HG03342 (cell line): ENCODE data around the gene COG2.
"Not testable (repeated sequence)": the region's sequence is repeated elsewhere in the genome, so short reads cannot be mapped to it uniquely, and the experiment has no call there.

ENCODE experiments used
- ATAC-seq: cut with Tn5 transposase; IDR thresholded peaks from one replicate; pipeline ENCODE4 v1.9.1; 2021; ENCODE audit warnings: mild to moderate bottlenecking, moderate library complexity; ENCODE audit not compliant: unreplicated experiment

The COG2 gene

DNA sequence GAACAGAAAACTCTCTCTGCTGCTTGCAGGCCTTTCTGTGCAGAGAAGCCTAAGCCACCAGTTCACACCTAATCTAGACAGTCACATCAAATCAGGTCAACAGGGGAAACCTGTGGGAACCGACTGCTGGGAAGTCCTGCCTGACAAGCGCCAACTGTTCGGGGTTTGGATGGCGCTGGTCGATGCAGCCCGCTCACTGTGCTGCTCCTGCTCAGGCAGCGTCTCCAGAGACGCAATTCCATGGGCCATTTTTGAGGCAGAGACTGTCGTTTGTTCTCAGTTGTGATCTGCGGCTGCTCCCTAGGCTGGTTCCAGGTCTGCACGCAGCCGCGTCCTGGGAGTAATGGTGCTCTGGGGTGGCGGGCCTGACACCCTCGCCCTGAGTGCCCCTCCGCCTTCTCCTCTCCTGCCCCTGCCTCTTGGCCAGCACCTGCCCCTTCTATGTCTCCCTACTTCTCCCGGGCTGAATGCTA is 70.2 kb downstream of the COG2 start:
- ATAC-seq = no peak

DNA sequence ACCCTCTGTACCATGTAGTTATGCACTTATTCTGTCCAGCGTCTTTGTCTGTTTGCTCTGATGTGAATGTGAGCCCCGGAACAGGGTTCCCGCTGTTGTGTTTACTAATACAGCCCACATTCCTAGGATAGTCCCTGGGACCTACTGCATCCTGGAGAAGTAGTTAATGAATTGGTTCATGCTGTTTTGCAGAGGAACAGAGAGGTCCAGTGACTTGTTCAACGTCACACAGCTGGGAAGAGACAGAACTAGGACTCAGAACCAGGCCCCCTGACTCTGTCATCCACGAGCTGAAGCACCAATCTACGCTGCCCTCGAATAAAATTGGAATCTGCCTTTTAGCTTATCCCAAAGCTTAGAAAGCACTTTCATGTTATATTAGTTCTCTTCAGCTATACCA is 70.9 kb downstream of the COG2 start:
- ATAC-seq = no peak

DNA sequence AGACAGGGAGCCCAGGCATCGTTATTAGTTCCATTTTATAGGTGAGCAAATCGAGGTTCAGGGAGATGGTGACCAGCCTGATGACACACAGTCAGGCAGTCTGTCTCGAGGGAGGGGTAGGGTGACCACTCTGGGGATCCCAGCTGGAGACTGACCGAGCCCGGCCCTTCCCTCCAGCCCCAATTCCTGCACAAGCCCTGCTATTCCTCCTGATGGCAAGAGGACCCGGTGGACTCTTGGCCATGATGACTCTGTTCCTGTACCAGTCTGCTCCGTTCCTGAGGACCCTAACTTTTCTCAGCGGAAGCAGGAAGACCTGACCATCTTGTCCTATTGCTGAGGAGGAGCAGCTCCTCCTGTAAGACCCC is 71.2 kb downstream of the COG2 start:
- ATAC-seq = no peak

DNA sequence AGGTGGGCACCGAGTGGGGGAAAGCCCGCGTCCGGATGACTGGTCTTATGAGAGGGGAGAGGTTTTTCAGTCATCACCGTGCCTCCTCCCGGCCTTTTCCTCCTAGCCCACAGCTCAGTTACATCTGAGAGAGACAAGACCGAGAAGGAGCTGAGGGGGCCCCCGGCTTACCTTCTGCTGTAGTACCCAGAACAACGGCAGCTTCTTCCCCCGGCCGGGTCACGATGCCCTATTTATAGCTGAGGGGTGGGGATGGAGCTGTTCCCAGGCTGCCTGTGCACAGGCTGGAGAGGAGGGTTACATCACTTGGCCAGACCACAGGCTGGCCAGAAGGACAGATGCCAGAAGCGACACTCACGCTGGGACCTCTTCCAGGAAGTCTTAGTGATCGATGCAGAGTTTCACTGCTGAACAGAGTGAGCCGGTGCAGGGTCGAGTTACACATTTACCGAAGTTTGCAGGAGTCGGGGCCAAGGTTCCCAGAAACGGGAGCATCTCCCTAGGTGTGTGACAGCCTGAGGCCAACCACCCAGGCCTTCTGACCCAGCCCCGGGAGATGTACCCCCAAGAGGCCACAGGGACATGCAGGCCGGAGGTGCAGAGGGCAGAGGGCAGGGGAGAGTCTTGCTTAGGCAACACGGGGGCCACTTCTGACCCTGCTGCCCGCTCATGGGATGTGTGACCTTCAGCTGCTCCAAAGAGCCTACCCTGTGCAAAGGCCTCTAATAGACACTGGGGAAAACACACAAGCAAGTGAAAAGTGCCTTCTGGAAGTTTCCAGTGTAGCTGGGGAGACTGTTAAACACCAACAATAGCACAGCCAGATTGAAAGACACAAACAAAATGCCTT is 71.9 kb downstream of the COG2 start, which contains the start of gene AGT:
AGT (minus strand) TSS at position 208 of the 850 bp plus-strand sequence. CDS start 3,299 bp downstream, outside the sequence.
- no peak for ATAC-seq

DNA sequence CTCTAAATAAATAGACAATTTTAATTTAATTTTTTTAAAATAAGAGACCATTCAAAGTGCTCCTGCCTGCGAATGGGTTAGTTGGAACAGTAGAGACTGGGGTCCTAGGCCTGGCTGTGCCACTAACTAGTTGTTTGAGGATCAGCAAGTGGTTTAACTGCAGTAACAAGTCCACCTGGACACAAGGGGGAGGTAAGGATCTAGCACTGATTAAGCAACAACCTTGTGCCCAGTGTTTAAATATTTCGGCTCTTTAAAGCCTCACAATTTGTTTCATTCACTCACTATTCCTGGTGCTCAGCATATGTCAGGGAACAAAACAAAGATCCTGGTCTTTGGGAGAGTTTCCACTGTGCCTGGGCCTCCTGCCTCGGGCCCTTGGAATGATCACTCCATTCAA is 73.2 kb downstream of the COG2 start:
- ATAC-seq = no peak

DNA sequence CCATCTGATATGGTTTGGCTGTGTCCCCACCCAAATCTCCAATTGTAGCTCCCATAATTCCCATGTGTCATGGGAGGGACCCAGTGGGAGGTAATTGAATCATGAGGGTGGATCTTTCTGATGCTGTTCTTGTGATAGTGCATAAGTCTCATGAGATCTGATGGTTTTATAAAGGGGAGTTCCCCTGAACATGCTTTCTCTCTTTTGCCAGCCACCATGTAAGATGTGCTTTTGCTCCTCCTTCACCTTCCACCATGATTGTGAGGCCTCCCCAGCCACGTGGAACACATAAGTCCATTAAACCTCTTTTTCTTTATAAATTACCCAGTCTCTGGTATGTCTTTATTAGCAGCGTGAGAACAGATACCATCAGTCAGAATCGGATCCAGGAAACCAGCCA is 74.2 kb downstream of the COG2 start:
- ATAC-seq = not testable (repeated sequence)

DNA sequence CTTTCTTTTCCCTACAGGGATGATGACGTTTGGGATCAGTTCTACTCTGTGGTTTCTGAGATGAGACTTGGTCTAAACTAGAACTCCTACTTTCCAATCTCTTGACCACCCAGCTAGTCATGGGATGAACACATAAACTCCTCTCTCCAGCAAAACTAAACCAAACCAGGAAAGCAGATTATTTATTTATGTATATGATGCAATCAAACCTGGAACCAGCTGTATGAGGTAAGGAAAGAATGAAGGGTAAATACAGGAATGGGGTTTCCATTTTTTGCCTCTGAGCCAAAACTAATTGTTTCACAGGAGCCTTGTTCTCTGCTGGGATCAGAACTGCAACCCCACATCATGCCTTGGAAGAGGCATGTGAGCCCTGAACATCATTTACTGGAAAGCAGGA is 75.0 kb downstream of the COG2 start:
- ATAC-seq = no peak

DNA sequence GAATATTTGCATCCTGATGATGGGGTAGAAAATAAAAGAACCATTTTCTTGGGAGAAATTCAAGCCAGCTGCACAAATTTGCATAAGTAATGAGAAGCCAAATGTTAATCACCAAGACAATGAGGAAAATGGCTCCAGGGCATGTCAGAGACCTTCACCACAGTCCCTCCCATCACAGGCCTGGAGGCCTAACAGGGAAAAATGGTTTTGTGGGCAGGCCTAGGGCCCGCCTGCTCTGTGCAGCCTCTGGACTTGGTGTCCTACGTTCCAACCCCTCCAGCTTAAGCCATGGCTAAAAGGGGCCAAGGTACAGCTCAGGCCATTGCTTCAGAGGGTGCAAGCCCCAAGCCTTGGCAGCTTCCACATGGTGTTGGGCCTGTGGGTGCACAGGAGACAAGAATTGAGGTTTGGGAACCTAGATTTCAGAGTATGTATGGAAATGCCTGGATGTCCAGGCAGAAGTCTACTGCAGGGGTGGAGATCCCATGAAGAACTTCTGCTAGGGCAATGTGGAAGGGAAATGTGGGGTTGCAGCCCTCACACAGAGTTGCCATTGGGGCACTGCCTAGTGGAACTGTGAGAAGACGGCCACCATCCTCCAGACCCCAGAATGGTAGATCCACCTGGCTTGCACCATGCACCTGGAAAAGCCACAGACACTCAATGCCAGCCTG is 79.7 kb downstream of the COG2 start:
- ATAC-seq = not testable (repeated sequence)

DNA sequence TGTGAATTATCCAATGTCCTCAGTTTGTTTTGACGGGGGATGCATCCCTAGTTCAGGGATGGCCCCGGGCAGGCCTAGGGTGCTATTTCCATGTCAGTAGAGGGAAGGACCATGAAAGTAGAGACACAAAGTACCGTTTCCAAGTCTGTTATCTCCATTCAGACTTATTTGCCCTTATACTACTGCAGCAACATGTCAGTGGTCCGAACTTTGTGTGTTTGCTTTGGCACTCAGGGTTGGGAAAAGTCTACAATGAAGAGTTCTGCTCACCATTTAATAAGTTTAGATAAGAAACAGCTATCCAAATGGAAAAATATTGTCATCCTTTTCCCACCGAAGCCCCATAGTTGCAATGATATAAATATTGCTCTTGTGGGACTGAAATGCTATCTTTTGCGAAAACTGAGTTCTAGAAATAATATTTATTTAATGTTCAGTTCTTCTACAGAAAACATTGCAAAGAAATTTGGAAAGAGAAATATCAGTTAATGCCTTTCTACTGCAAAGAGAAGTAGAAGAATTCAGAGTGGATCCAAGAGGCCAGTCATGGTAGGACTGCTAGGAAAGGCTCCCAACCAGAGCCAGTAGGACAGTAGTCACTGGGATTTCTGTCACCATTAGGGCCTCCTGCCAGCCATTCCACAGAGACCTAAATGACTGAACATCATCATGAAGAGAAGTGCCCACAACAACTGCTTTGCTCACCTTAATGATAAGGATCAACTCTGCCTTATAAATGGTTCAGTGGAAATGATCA is 83.2 kb downstream of the COG2 start:
- ATAC-seq = no peak

DNA sequence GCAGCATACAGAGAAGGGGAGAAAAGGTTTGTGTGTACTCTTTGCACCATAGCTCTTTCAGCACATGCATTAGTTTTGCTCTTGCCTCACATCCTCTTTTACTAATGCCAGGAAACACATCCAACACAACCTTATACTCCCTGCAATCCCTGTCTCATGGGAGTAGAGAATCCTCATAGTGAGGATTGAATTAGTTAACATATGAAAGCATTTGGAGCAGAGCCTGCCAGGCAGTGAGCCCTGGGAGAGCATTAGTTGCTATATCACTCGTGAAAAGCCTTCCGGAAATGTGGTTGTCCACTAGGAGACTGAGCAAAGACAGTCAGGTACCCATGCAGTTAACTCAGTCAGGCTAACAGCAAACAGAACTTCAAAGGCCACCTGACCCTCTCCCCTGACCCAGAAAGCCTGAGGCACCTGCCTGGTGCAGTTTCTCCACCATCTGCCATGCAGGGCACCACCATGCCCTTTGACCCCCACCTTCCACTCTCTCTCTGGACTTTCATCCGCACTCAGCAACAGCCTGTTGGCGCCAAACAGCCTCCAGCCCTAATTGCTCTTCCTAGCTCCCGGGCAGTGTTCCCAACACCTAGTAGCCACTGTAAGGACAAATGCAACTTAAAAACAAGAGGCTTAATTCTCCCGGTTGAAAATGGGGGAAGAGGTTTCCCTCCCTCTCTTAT is 86.6 kb downstream of the COG2 start:
- ATAC-seq = no peak

DNA sequence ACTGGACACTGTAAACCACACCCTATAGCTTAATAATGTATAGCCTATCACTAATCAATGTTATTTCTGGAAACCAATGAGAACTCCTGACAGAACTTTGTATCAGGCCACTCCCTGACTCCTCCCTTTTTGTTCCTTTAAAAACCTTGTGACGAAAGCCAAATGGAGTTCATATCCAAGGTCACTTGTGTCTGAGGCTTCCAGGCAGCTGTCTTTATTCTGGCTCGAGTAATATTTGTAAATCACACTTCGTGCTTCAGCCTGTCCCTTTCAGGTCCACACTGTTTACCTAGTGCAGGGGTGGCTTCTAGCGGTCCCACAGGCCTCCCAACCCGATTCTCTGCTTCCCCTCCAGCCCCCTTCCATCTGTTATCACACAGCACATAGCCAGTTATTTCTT is 88.7 kb downstream of the COG2 start:
- ATAC-seq = no peak

DNA sequence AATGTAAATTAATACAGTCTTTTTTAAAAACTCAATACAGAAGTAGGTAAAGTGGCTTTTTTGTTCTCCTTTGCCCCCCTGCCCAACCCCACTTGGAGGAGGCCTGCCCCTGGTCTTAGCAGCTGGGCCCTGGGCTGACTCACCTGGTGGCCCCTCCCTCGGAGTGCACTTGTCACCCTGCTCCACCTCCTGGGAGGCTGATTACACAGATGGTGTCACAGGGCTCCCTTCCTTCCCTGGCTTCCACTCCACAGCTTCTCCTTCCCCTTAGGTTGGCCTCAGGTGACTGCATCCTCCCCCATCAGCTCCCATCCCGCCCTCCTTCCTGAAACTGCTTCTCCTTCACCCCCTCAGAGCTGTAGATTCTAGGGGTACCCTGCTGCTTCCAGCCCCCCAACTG is 93.2 kb downstream of the COG2 start:
- ATAC-seq = no peak

DNA sequence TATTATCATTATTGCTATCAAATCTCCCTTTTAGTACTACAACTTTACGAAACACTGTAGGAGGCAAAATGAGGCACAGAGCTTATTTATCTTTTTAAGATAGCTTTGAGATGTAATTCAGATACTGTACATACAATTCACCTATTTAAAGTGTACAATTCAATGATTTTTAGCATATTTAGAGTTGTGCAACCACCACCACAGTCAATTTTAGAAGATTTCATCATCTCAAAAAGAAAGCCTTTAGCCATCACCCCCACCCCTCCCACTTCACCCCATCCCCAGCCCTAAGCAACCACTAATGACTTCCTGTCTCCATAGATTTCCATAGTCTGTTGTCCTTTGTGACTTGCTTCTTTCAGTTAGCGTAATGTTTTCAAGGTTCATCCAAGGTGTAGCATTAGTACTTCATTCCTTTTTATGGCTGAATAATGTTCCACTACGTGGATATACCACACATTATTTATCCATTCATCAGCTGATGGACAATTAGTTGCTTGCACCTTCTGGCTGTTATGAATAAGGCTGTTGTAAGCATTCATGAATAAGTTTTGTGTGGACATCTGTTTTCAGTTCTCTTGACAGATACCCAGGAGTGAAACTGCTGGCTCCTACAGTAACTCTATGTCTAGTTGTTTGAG is 95.5 kb downstream of the COG2 start:
- no peak for ATAC-seq

DNA sequence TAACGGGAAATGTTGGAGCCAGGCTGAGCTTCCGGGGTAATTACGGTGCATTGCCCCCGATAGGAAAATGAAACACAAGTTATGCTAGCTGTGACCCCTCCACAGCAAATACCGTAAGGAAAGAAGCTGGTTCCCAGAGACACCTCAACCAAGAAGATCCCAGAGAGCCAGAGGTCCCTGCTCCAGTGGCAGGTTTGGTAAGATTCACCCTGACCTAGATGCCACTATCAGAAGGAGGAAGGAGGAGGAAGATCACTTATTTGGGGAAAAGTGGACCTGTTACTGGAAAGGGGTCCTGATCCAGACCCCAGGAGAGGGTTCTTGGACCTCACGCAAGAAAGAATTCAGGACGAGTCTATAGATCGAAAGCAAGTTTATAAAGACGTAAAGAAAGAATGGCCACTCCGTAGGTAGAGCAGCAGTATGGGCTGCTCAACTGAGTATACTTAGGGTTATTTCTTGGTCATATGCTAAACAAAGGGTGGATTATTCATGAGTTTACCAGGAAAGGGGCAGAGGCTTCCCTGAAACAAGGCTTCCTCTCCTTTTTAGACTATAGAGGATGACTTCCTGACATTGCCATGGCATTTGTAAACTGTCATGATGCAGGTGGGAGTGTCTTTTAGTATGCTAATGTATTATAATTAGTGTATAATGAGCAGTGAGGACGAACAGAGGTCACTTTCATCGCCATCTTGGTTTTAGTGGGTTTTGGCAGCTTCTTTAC is 97.4 kb downstream of the COG2 start:
- no peak for ATAC-seq
